GM21825 (cell line): ENCODE data around the gene PPP5C.
"Not testable (repeated sequence)": the region's sequence is repeated elsewhere in the genome, so short reads cannot be mapped to it uniquely, and the experiment has no call there.

Experiments
- ATAC-seq: cut with Tn5 transposase; IDR thresholded peaks from one replicate; pipeline ENCODE4 v1.9.1; 2021; ENCODE audit warnings: mild to moderate bottlenecking, moderate library complexity; ENCODE audit not compliant: unreplicated experiment

The PPP5C gene

DNA sequence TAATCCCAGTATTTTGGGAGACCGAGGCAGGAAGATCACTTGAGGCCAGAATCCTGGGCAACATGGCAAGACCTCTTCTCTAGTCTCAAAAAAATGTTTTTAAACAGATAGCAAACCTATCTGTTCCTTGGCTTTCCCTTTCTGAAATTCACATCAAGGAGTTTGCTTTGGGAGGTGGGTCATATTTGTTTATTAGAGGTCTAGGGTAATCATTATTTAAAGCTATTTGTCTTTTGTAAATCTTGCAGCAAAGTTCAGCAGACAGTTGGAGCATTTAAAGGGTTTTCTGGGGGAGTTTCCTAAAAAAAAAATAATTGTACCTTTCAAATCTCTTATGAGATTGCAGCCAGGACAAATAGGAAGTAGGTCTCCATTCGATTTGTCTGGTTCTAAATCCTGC, 17.5 kb downstream of the PPP5C start:
- ATAC-seq = no peak

GRCh38 chr19:46365561-46365960, 18.7 kb downstream of the PPP5C start:
- no peak for ATAC-seq

- no peak for ATAC-seq
These were observed 19.9 kb downstream of the PPP5C start for GRCh38 chr19:46366620-46367292.

DNA sequence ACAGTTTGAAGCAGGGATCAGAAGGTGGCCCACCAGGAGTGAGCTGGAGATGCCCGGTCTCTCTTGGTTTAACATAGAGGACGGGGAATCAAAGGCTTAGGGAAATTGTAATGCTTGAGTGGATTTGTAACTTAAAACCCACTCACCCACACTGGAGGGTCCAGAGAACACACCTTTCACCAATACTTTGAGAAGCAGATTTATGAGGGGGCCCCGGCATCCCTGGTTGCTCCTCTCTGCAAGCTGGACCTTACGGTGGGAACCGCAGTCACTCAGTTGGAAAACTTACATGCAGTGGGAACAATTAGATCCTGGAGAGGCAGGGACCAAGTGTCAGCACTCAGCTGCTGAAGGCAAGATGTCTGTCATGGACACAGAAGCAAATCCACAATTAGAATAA, 20.5 kb downstream of the PPP5C start:
- no peak for ATAC-seq

DNA sequence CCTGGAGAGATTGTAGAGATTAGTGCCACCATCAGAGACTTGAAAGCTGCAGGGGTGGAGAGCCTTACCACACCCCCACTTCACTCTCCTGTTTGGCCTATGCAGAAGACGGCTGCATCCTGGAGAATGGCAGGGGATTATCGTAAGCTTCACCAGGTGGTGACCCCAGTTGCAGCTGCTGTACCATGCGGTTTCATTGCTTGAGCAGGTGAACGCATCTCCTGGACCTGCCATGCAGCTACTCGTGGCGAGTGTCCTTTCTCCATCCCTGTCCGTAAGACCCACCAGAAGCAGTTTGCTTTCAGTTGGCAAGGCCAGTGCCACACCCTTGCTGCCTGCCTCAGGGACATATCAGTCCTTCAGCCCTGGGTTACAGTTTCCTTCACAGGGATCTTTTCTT, 21.2 kb downstream of the PPP5C start:
- no peak for ATAC-seq

DNA sequence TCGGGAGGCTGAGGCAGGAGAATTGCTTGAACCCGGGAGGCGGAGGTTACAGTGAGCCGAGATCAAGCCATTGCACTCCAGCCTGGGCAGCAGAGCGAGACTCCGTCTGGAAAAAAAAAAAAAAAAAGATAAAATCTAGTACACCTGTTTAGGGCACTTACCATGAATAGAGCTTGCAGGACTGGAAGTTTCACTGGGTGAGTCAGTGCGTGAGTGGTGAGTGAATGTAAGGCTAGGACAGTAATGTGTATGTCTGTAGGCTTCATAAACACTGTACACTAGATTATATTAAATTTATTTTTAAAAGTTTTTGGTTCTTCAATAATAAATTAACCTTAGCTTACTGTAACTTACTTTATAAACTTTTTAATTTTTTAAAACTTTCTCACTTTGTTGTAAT, 22.9 kb downstream of the PPP5C start:
- ATAC-seq = no peak

- ATAC-seq = no peak
These were observed 24.5 kb downstream of the PPP5C start for GRCh38 chr19:46371371-46371901.

DNA sequence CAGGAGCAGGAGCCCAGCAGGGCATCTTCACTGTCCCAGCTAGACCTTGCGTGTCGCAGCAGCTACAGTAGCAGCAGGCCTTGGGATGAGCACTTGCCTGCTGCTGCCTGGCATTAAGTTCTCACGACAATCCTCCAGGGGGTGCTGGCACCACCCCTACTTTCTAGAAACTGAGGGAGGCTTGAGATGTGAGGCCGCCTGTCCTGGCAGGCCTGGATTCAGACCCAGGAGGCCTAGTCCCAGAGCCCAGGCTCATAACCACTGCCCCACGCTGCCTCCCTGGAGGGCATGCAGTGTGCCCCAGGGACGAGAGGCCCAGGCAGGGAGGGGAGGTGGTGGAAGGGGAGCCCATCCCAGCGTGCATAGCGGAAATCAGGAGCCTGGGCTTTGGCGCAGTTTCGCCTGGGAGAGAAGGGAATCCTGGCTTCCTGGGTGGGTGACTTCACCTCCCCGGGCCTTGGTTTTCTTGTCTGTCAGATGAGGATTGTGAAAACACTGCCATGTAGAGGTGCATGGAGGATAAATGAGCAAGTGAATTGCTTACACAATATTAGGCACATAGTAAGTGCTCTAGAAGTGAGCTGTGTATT, 26.1 kb downstream of the PPP5C start:
- no peak for ATAC-seq

GRCh38 chr19:46373491-46374359, 26.8 kb downstream of the PPP5C start:
- no peak for ATAC-seq

DNA sequence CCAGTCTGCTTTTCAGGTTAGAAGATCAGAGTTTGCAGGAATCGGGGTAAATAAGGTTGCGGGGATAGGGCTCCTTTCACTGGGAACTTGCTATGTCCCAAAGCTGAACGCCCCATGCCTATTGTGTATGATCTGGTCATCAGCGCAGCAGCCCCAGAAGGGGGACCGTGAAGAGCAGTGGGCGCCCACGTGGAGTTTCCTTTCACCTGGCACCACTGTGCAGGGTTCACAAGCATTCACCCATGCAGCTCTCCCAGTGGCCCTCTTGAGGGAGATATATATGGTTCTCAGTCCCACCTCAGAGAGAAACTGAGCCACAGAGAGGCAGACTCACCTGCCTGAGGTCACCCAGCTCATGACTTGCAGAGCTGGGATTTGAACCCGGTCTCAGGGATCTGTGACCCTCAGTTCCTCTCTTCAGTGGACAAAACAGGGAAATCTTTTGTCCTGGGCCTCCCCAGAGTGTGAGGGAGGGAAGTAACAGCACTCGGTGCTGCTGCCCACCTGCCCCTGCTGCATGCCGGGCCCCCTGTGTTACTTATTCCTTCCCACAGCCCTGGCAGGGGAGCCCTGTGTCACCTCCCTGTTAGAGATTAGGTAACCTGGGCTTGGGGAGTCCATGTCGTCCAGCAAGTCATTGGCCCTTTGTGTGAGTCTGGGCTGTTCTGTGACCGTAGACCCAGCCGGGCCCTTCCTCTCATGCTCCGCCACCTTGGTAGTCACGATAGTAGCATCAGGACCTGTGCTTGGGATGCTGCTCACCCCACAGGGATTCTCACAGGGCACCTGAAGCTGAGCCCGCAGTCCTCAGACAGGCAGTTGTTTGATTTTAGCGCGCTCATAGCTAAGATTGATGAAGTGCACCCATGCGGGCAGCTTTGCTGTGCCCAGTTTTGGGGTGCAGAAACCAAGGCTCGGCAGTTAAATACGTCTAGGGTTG, 27.9 kb downstream of the PPP5C start:
- ATAC-seq = no peak

- ATAC-seq = not testable (repeated sequence)
These were observed 28.7 kb downstream of the PPP5C start for GRCh38 chr19:46375476-46376067.

DNA sequence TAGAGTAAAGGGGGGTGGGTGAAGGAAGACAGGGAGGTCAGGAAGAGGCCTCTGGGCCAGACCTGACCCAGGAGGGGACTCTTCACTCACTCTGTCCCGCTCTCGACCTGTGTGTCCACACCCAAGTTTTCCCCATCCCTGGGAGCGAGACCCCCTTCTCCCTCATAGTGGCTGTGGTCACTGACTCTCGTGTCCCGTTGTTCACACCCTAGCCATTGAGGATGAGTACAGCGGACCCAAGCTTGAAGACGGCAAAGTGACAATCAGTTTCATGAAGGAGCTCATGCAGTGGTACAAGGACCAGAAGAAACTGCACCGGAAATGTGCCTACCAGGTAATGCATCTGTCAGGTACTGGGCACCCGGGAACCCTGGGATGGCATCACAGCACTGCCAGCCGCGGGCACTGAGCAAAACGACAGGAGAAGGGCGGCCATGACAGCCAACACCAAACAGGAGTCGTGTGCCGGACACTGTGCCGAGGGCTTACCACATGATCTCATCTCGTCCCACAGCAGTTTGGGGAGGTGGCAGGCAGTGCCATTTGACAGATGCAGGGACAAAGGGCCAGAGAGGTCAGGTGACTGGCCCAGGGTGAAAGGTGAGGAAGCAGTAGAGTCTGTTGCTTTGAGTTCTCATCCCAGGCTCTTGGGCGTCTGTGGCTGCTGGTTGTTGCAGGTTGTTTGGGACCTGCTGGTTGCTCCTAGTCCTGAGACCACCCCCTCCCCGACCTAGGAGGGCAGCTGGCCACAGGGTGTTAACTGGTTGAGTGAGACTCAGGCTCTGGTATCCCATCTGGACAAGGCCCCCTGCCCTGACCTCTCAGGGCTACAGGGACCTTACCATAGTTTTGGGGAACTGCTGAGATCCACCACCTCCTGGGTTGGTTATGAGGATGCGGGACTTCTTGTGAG, 29.6 kb downstream of the PPP5C start:
- ATAC-seq = no peak

DNA sequence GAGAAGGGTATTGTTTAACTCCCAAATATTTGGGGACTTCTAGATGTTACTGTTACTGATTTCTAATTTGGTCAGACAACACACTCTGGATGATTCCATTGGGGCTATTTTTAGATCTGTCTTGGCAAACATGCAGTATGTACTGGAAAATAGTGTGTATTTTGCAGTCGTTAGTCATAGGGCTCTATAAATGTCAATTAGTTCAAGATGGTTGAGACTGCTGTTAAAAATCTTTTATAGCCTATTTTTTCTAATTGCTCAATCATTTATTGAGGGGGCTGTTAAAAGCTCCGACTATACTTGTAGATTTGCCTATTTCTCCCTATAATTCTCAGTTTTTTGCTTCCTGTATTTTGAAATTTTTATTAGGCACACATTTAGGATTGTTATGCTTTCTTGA, 31.4 kb downstream of the PPP5C start:
- ATAC-seq = no peak

DNA sequence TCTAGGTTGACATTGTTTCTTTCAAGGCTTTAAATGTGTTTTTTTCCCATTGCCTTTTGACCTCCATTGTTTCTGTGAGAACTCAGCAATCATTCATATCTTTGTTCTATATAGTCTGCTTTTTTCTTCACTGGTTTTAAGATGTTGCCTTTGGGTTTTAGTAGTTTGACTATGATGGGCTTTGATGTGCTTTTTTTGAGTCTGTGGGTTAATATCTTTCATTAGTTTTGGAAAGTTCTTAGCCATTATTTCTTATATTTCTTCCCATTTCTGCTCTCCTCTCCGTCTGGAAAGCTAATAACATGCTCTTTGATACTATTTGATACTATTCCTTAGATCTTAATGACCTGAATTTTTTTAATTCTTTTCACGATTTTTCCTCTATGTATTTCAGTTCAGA, 33.8 kb downstream of the PPP5C start:
- no peak for ATAC-seq

DNA sequence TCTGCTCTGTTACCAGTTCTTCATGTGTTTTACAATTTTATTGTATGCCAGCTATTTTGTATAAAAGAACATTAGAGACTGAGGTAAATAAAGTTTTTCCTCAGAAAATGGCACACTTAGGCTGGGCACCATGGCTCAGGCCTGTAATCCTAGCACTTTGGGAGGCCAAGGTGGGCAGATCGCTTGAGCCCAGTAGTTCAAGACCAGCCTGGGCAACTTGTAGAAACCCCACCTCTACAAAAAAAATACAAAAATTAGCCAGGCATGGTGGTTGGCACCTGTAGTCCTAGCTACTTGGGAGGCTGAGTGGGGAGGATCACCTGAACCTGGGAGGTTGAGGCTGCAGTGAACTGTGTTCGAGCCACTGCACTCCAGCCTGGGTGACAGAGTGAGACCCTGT, 34.5 kb downstream of the PPP5C start:
- ATAC-seq = no peak

DNA sequence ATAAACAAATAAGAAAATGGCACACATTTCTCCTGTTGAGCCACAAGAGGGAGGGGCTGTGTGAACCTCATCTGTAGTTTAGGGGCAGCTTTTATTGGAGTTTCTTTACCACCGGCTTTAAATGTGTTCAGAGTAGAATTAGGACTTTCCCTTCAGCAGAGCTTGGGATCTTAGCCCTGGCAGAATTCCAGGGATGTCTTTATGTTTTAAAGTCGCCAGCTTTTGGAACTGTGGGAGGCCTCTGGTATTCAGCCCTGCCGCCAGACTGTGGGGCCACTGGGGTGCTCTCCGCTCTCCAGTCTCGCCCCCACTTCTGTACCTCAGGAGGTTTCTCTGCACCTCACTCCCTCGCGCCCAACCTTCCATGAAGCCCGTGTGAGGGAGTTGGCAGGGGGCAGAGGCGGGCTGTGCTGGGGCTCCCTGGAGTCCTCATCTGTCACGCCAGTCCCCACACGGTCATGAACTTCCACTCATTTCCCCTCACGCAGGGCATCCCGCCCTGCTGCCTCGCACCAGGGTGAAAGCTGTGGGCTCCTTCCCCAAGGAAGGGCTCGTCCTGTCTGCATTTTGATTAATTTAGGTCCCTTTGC, 35.0 kb downstream of the PPP5C start:
- no peak for ATAC-seq

DNA sequence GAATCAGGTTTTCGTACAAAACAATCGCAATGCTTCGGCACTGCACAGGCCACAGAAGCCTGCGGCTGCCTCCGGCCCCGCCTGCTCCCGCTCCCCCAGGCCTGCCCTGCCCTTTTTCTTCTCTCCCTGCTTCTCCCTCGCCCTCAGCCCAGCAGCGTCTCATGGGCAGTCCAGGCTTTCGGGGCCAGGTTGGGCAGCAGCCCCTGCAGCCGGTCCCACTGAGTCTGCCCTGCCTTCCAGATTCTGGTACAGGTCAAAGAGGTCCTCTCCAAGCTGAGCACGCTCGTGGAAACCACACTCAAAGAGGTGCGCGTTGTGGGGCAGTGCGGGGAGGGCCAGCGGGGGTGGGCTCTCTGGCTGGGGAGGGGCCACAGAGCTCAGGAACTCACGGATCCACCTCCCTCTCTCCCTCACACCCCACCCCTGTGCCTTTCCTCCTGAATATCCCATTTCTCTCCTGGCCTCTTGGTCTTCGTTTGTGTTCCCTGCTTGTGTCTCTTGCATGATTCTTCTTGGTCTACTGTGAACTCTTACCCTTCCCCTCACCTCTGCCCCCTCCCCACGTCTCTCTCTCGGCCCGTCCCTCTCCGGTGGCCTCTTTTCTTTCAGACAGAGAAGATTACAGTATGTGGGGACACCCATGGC, 36.4 kb downstream of the PPP5C start:
- ATAC-seq = no peak

DNA sequence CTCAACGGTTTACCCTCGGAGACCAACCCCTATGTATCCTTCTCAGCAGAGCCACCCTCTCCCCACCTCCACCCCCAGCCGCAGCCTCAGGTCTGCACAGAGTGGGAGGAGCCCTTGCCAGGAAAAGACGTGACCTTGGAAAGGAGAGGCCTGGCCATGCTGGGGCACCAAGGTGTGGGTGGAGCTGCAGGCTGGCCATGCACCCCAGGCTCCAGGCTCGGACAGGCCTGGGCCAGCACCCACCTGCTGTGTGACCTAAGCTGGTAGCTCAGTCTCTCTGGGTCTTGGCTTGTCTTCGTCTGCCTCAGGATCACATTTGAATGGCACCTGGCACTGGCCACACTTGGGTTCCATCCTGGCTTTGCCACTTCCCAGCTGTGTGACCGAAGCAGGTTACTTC, 37.0 kb downstream of the PPP5C start:
- ATAC-seq = no peak
